ENCODE data around the gene CYP4F22.
"Not testable (repeated sequence)": the region's sequence is repeated elsewhere in the genome, so short reads cannot be mapped to it uniquely, and the experiment has no call there.

Gene CYP4F22

GRCh38 chr19:15479391-15480345 lies 28.7 kb upstream of the CYP4F22 start, which contains the start of gene PGLYRP2:
TSS of gene PGLYRP2 (minus strand) at chr19:15479501. CDS start at chr19:15479371, 130 bp downstream.
- DNase-seq (ENCODE audit: low read depth): peak; percentile 14
- no peak for TF ChIP-seq CTCF (IDR thresholded peaks at IDR 0.05; ENCODE audit: low read length, missing control alignments)
- H3K4me3 ChIP-seq (replicated peaks; ENCODE audit: low read depth, low read length): no peak within 1 kb of the TSS

- not testable (repeated sequence) for H3K4me3 ChIP-seq (replicated peaks; ENCODE audit: low read depth, low read length); DNase-seq (ENCODE audit: low read depth)
These were observed 27.3 kb upstream of the CYP4F22 start for GRCh38 chr19:15480996-15481395.

GRCh38 chr19:15485768-15486167 lies 22.6 kb upstream of the CYP4F22 start:
- H3K4me3 ChIP-seq (replicated peaks; ENCODE audit: low read depth, low read length); DNase-seq (ENCODE audit: low read depth): not testable (repeated sequence)

- TF ChIP-seq CTCF (IDR thresholded peaks at IDR 0.05; ENCODE audit: low read length, missing control alignments): no peak
- no peak for DNase-seq (ENCODE audit: low read depth)
- no peak overlapping the region for H3K4me3 ChIP-seq (replicated peaks; ENCODE audit: low read depth, low read length)
These were observed 21.3 kb upstream of the CYP4F22 start for GRCh38 chr19:15487038-15487437.

- no peak for TF ChIP-seq CTCF (IDR thresholded peaks at IDR 0.05; ENCODE audit: low read length, missing control alignments)
- H3K4me3 ChIP-seq (replicated peaks; ENCODE audit: low read depth, low read length): no peak overlapping the region
- DNase-seq (ENCODE audit: low read depth): peak; percentile 32
These were observed 19.7 kb upstream of the CYP4F22 start for GRCh38 chr19:15488489-15489226.

- no peak overlapping the region for H3K4me3 ChIP-seq (replicated peaks; ENCODE audit: low read depth, low read length)
- DNase-seq (ENCODE audit: low read depth): no peak
- no peak for TF ChIP-seq CTCF (IDR thresholded peaks at IDR 0.05; ENCODE audit: low read length, missing control alignments)
These were observed 13.2 kb upstream of the CYP4F22 start for GRCh38 chr19:15495151-15495550.

- DNase-seq (ENCODE audit: low read depth): no peak
- TF ChIP-seq CTCF (IDR thresholded peaks at IDR 0.05; ENCODE audit: low read length, missing control alignments): no peak
- no peak overlapping the region for H3K4me3 ChIP-seq (replicated peaks; ENCODE audit: low read depth, low read length)
These were observed 10.0 kb upstream of the CYP4F22 start for GRCh38 chr19:15498156-15498858.

Measured in fibroblast of pulmonary artery (primary cell).